Progenitor cell of endocrine pancreas (in vitro differentiated cells): ENCODE measurements around the gene GRAMD1B. TPM values are rescaled to one million over a fixed set of nuclear protein-coding genes. Genes with fewer than 3 reads are reported as not detected.

Source experiments
- DNase-seq: peaks from one replicate; pipeline ENCODE4 v3.0.0; 2021; ENCODE audit warnings: low spot score; ENCODE audit not compliant: unreplicated experiment
- H3K27ac Mint-ChIP-seq: 2 replicates; pipeline ENCODE4 v1.8.0; 2021; ENCODE audit warnings: mild to moderate bottlenecking, moderate library complexity, mixed read lengths
- H3K27me3 Mint-ChIP-seq: 2 replicates; pipeline ENCODE4 v1.8.0; 2021; ENCODE audit warnings: mixed read lengths
- H3K36me3 Mint-ChIP-seq: 2 replicates; pipeline ENCODE4 v1.8.0; 2022; ENCODE audit warnings: mixed read lengths; ENCODE audit not compliant: insufficient read depth
- H3K4me1 Mint-ChIP-seq: 2 replicates; pipeline ENCODE4 v1.8.0; 2021; ENCODE audit warnings: low read depth, mixed read lengths
- H3K4me3 Mint-ChIP-seq: 2 replicates; pipeline ENCODE4 v1.8.0; 2021; ENCODE audit warnings: low read depth, mild to moderate bottlenecking, moderate library complexity, mixed read lengths
- H3K9me3 Mint-ChIP-seq: 2 replicates; pipeline ENCODE4 v1.8.0; 2021; ENCODE audit warnings: low read depth, mixed read lengths
- total RNA-seq: library from RNA; stranded (reverse); gene quantifications from 2 replicates; pipeline ENCODE4 v1.2.1, GENCODE V29; 2021
- TF ChIP-seq, protein P1 (sequence below): fragments of 200-600 bp; sonication (generic); IDR thresholded peaks from one replicate; pipeline ENCODE4 v1.5.0; 2021; ENCODE audit warnings: antibody characterized with exemption, mild to moderate bottlenecking; ENCODE audit not compliant: unreplicated experiment

The GRAMD1B gene
- total RNA-seq, 1 donor from 2014 or later: 4.5 TPM

DNA sequence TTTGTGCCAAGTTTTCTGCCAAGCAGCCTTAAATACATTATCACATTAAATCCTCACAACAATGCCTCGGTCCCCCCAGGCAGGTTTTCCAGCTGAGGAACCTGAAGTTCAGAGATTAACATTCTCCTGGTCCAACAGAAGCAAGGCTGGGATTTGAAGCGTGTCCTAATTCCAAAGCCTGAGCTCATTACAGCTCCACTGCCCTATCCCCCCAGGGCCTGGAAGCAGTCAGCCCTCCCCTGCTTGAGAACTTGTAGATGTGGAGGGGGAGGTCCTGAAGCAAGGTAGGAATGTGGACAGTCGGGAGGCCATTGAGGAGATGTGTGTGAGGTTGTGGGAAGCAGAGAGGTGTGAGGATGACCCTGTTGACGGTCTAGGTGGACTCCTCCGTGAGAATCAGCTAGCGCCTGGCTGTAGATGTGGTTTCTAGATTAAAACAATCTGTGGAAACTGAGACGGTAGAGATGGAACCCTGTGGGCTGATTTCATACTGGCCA, 8.1 kb downstream of the GRAMD1B start:
- Mint-ChIP-seq H3K27ac (no peak overlapping the region), H3K36me3 (no peaks in the 10 kb centered on the region), H3K27me3 (peaks cover 10% of the 10 kb centered on the region), H3K4me1 (no peaks in the 10 kb centered on the region), H3K9me3 (no peaks in the 10 kb centered on the region), H3K4me3 (no peak overlapping the region)
- TF ChIP-seq, protein P1, sequence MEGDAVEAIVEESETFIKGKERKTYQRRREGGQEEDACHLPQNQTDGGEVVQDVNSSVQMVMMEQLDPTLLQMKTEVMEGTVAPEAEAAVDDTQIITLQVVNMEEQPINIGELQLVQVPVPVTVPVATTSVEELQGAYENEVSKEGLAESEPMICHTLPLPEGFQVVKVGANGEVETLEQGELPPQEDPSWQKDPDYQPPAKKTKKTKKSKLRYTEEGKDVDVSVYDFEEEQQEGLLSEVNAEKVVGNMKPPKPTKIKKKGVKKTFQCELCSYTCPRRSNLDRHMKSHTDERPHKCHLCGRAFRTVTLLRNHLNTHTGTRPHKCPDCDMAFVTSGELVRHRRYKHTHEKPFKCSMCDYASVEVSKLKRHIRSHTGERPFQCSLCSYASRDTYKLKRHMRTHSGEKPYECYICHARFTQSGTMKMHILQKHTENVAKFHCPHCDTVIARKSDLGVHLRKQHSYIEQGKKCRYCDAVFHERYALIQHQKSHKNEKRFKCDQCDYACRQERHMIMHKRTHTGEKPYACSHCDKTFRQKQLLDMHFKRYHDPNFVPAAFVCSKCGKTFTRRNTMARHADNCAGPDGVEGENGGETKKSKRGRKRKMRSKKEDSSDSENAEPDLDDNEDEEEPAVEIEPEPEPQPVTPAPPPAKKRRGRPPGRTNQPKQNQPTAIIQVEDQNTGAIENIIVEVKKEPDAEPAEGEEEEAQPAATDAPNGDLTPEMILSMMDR: no peak
- no peak for DNase-seq

DNA sequence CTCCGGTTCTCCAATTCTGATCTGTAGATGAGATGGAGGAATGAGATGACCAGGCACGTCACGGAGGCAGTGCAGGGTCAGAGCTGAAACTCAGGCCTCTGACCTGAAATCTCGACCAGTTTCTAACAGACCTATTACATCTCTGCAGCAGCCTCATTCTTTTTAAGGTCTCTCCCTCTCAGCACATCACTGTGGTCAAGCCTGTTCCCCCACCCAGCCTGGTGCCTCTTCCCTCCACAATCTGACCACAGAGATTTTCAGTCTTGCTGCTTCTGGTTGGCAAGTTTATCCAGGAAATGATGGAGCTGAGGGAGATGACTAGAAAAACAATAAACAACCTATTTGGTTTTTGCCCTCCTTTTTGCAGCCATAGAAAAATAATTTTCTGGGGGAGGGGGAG, 9.5 kb downstream of the GRAMD1B start:
- no peak for DNase-seq
- H3K27ac Mint-ChIP-seq: no peak overlapping the region
- H3K9me3 Mint-ChIP-seq: no peaks in the 10 kb centered on the region
- no peaks in the 10 kb centered on the region for H3K4me1 Mint-ChIP-seq
- TF ChIP-seq, protein P1: no peak
- peaks cover 10% of the 10 kb centered on the region for H3K27me3 Mint-ChIP-seq
- no peak overlapping the region for H3K4me3 Mint-ChIP-seq
- no peaks in the 10 kb centered on the region for H3K36me3 Mint-ChIP-seq

DNA sequence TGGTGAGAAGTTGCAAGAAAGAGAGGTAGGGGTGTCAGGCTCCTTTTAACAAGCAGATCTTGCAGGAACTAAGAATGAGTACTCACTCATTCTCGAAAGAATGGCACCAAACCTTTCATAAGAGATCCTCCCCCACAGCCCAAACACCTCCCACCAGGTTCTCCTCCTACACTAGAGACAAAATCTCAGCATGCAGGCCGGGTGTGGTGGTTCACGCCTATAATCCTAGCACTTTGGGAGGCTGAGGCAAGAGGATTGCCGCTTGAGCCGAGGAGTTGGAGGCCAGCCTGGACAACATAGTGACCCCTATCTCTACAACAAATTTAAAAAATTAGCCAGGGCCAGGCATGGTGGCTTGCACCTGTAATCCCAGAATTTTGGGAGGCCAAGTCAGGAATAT, 11.1 kb downstream of the GRAMD1B start:
- no peak overlapping the region for H3K4me3 Mint-ChIP-seq
- no peaks in the 10 kb centered on the region for H3K9me3 Mint-ChIP-seq
- DNase-seq: no peak
- TF ChIP-seq, protein P1: no peak
- peaks cover 10% of the 10 kb centered on the region for H3K27me3 Mint-ChIP-seq
- no peak overlapping the region for H3K27ac Mint-ChIP-seq
- H3K36me3 Mint-ChIP-seq: no peaks in the 10 kb centered on the region
- H3K4me1 Mint-ChIP-seq: no peaks in the 10 kb centered on the region

DNA sequence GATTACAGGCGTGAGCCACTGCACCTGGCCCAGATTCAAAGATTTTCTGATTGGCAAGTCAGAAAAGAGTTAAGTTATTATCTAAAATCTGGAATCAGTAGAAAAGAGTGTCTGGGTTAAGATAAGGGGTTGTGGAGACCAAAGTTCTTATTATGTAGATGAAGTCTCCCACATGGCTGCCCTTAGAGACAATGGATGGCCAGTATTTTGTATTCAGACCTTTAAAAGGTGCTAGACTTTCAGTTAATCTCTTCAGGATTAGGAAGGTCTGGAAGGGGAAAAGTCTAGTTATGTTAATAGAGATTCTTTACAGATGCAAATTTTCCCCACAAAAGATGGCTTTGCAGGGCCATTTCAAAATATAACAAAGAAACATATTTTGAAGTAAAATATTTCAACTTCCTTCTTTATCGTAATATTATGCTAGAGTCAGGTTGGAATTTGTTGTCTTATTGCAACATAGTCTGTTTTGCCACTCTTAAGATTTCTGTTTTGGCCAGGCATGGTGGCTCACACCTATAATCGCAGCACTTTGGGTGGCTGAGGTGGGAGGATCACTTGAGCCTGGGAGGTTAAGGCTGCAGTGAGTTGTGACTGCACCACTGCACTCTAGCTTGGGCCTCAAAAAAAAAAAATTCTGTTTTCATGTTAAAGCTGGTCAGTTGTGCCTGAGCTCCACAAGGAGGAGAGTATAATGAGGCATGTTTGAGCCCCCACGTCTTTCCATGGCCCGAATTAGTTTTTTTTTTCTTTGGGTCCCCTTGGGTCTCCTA, 14.0 kb downstream of the GRAMD1B start:
- DNase-seq: no peak
- peaks cover 6% of the 10 kb centered on the region for H3K27me3 Mint-ChIP-seq
- TF ChIP-seq, protein P1: no peak
- no peaks in the 10 kb centered on the region for H3K36me3 Mint-ChIP-seq
- H3K4me1 Mint-ChIP-seq: no peaks in the 10 kb centered on the region
- H3K9me3 Mint-ChIP-seq: no peaks in the 10 kb centered on the region
- no peak overlapping the region for H3K4me3 Mint-ChIP-seq
- H3K27ac Mint-ChIP-seq: no peak overlapping the region

DNA sequence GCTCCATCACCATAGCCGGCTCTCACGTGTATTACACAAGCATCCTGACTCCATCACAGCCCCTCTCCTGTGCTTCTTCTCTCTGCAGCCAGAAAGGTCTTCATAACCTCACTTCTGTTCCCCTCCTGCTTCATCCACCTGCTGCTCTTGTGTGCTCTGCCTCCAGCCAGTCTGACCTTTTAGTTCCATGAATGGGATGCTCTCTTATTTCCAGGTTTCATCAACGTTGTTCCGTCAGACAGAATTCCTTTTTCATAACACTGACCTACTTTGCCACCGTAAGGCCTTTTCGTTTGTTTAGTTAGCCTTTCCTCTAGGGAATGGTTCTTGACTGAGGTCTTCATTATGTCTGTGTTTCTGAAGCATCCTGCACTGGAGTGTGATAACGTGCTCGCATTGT, 18.8 kb downstream of the GRAMD1B start:
- H3K36me3 Mint-ChIP-seq: no peaks in the 10 kb centered on the region
- no peak overlapping the region for H3K27ac Mint-ChIP-seq
- H3K4me1 Mint-ChIP-seq: no peaks in the 10 kb centered on the region

More for the DNA sequence above, 18.8 kb downstream of the GRAMD1B start:
- H3K4me3 Mint-ChIP-seq: no peak overlapping the region
- DNase-seq: no peak
- no peaks in the 10 kb centered on the region for H3K9me3 Mint-ChIP-seq
- H3K27me3 Mint-ChIP-seq: peaks cover 5% of the 10 kb centered on the region
- TF ChIP-seq, protein P1: no peak
